HepG2 (cell line): ENCODE measurements around the gene ANKS1B.

Experiments
- BHLHE40 ChIP-seq: IDR thresholded peaks from 2 replicates; pipeline ENCODE4 v1.6.1; 2011; ENCODE audit warnings: low read length, improper control_type of control experiment
- CHD2 ChIP-seq: IDR thresholded peaks from 2 replicates; pipeline ENCODE4 v1.6.1; 2011; ENCODE audit warnings: low read depth, low read length, improper control_type of control experiment
- U2AF1 ChIP-seq: fragments of 200-400 bp; formaldehyde crosslinking; optimal IDR thresholded peaks from 2 replicates; pipeline ENCODE3; 2017; ENCODE audit warnings: mild to moderate bottlenecking, low read depth, low read length
- ZNF253 ChIP-seq: sonication (generic); formaldehyde crosslinking; IDR thresholded peaks from 2 replicates; pipeline ENCODE4 v1.8.0; 2022; ENCODE audit warnings: mild to moderate bottlenecking, missing genetic modification reagents, borderline replicate concordance
- ZSCAN29 ChIP-seq: sonication (generic); formaldehyde crosslinking; conservative IDR thresholded peaks from 2 replicates; pipeline ENCODE4 v1.4.0; 2020; ENCODE audit warnings: mild to moderate bottlenecking, missing genetic modification reagents

DNA sequence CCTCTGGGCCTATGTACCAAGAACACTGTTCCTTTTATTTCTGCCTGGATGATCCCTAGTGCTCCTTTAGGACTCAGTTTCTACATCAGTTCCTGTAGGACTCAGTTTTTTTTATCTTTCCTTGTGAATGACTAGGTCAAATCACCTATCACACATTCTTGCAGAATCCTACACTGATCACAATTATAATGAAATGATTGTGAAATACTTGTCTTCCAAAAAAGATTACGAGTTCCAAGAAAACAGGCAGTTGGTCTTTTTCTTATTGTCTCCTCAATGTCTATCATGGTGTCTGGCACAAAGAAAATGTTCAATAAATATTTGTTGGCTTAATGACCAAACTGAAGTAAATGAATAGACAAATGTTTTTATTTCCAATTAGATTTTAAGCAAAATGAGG is 432.7 kb downstream of the ANKS1B start:
- TF ChIP-seq U2AF1 (no peak), BHLHE40 (no peak), ZSCAN29 (CRISPR knock-in tag) (no peak), CHD2 (no peak), ZNF253 (CRISPR knock-in tag) (no peak)
